ENCODE measurements around the gene HSBP1.

The HSBP1 gene

GRCh38 chr16:83807710-83808572 lies at the start of gene HSBP1:
Gene HSBP1, plus strand, starts transcription at chr16:83807978. Its CDS starts 99 bp downstream, at chr16:83808077.
- peak; percentile 96 for DNase-seq

GRCh38 chr16:83762141-83762991 lies 45.4 kb upstream of the HSBP1 start:
- no peak for DNase-seq

- DNase-seq: no peak
Measured at GRCh38 chr16:83762992-83763358, 44.8 kb upstream of the HSBP1 start.

- no peak for DNase-seq
Measured at GRCh38 chr16:83768986-83769385, 38.8 kb upstream of the HSBP1 start.

- DNase-seq: no peak
Measured at GRCh38 chr16:83769397-83770008, 38.3 kb upstream of the HSBP1 start.

- DNase-seq: no peak
Measured at GRCh38 chr16:83771306-83771942, 36.4 kb upstream of the HSBP1 start.

- no peak for DNase-seq
Measured at GRCh38 chr16:83772806-83773205, 35.0 kb upstream of the HSBP1 start.

GRCh38 chr16:83774066-83774465 lies 33.7 kb upstream of the HSBP1 start:
- no peak for DNase-seq

- no peak for DNase-seq
Measured at GRCh38 chr16:83776944-83777343, 30.8 kb upstream of the HSBP1 start.

- DNase-seq: no peak
Measured at GRCh38 chr16:83779886-83780285, 27.9 kb upstream of the HSBP1 start.

- DNase-seq: no peak
Measured at GRCh38 chr16:83785455-83785854, 22.3 kb upstream of the HSBP1 start.

GRCh38 chr16:83789642-83790401 lies 18.0 kb upstream of the HSBP1 start:
- DNase-seq: no peak

- DNase-seq: no peak
Measured at GRCh38 chr16:83791916-83792315, 15.9 kb upstream of the HSBP1 start.

GRCh38 chr16:83792391-83792790 lies 15.4 kb upstream of the HSBP1 start:
- DNase-seq: peak; percentile 8

GRCh38 chr16:83793179-83793578 lies 14.6 kb upstream of the HSBP1 start:
- no peak for DNase-seq

- DNase-seq: no peak
Measured at GRCh38 chr16:83794860-83795554, 12.8 kb upstream of the HSBP1 start.

- no peak for DNase-seq
Measured at GRCh38 chr16:83797013-83797412, 10.8 kb upstream of the HSBP1 start.

- no peak for DNase-seq
Measured at GRCh38 chr16:83799336-83799735, 8.4 kb upstream of the HSBP1 start.

- peak; percentile 33 for DNase-seq
Measured at GRCh38 chr16:83802135-83802534, 5.6 kb upstream of the HSBP1 start.

- no peak for DNase-seq
Measured at GRCh38 chr16:83802554-83803205, 5.1 kb upstream of the HSBP1 start.

GRCh38 chr16:83803811-83804210 lies 4.0 kb upstream of the HSBP1 start:
- no peak for DNase-seq

Measured in activated CD4-positive, alpha-beta T cell treated with anti-CD3 and anti-CD28 coated beads, Interleukin-2, amount 50 U/mL, for 16 hours (primary cell).